Heart left ventricle (tissue), 16 donors: ENCODE measurements around the gene CCDC178. TPM values are rescaled to one million over a fixed set of nuclear protein-coding genes. Genes with fewer than 3 reads are reported as not detected.

Source experiments
- ATAC-seq, 4 donors: fragments of 200-7000 bp; cut with Tn5 transposase; one replicate each; pipeline ENCODE4 v1.9.1; 2020 to 2022; ENCODE audit warnings: moderate library complexity in 4 of 4, mild to moderate bottlenecking in 3 of 4, moderate number of reproducible peaks in 1 of 4
- DNase-seq, 5 donors: peaks; one replicate each; pipeline ENCODE4 v3.0.0-alpha.2; 2020
- H3K27ac ChIP-seq, 12 donors: fragments of 200-600 bp; sonication (generic) in 4 of 12; one replicate each; pipeline versions ENCODE4 v1.5.0 to v1.8.0; 2016 to 2022; ENCODE audit warnings: mild to moderate bottlenecking in 2 of 12
- H3K27me3 ChIP-seq, 9 donors: fragments of 200-600 bp; sonication (generic) in 2 of 9; one replicate each; pipeline versions ENCODE4 v1.5.1 to v1.8.0; 2016 to 2022; ENCODE audit warnings: mild to moderate bottlenecking in 3 of 9
- H3K36me3 ChIP-seq, 9 donors: fragments of 200-600 bp; sonication (generic) in 2 of 9; one replicate each; pipeline versions ENCODE4 v1.5.0 to v1.8.0; 2018 to 2022; ENCODE audit warnings: mild to moderate bottlenecking in 2 of 9
- H3K4me1 ChIP-seq, 12 donors: fragments of 200-600 bp; sonication (generic) in 4 of 12; one replicate each; pipeline versions ENCODE4 v1.5.0 to v1.8.0; 2016 to 2022; ENCODE audit warnings: mild to moderate bottlenecking in 3 of 12
- H3K4me3 ChIP-seq, 12 donors: fragments of 200-600 bp; sonication (generic) in 4 of 12; one replicate each; pipeline versions ENCODE4 v1.5.0 to v1.8.0; 2017 to 2022; ENCODE audit warnings: mild to moderate bottlenecking in 9 of 12, moderate library complexity in 4 of 12
- H3K9me3 ChIP-seq, 12 donors: fragments of 200-600 bp; sonication (generic) in 4 of 12; one replicate each; pipeline versions ENCODE4 v1.5.0 to v1.8.0; 2016 to 2022; ENCODE audit warnings: mild to moderate bottlenecking in 1 of 12
- CTCF ChIP-seq, 12 donors: fragments of 200-600 bp; sonication (generic) in 4 of 12; IDR thresholded peaks; one replicate each; pipeline versions ENCODE4 v1.5.0 to v1.8.0; 2018 to 2022; ENCODE audit warnings: antibody characterized with exemption in 12 of 12, mild to moderate bottlenecking in 5 of 12
- POLR2A ChIP-seq, 2 donors: fragments of 450-650 bp; IDR thresholded peaks; one replicate each; pipeline ENCODE4 v1.6.1; 2017; ENCODE audit warnings: antibody characterized with exemption in 2 of 2, mild to moderate bottlenecking in 2 of 2, moderate library complexity in 2 of 2
- WGBS, 4 donors: extraction: QIAGEN DNeasy Blood & Tissue Kit in 2 of 4; methylation state at CpG; one replicate each; pipeline versions ENCODE4 v1.1.5 to v1.1.7; 2013 to 2018; 5-methylcytosine and 5-hydroxymethylcytosine counted together
- intact Hi-C, 10 donors: fragments of 100-400 bp; cut with DNase I; formaldehyde crosslinking; loops; one replicate each; pipeline versions ENCODE4 v1.11.1 to v1.14.2; 2022
- polyA plus RNA-seq, 2 donors: library from polyadenylated mRNA; stranded (reverse); fragments of 200-250 nt; gene quantifications; one replicate each; pipeline ENCODE4 v1.2.3, GENCODE V29; 2013
- total RNA-seq, 9 donors: library from RNA; depleted of rRNA in 2 of 9; stranded (reverse); fragments of >200 nt in 2 of 9; fragmentation: NEBNext Ultra II Directional in 3 of 9; extraction: Animal tissue kit (Norgen Biotek cat#: 25700) in 3 of 9; gene quantifications; one replicate each; pipeline versions ENCODE4 v1.1.0 to v1.2.4, GENCODE V29; 2016 to 2023
- donor health status: ischemic (EF 13 %, LVEDD 7.1; RV severe dilation, severe dysfunction).
- donor health status: healthy with polysubstance abuse.
- donor health status: DM: no; HTN: yes; CAD: no.
- donor health status: DM: no; HTN: no; CAD: no.
- donor health status: ischemic (EF 25% LVEDD 6.9; RV normal size, moderate dysfunction).
- donor health status: ischemic (EF 25% LVEDD 5.7; RV mildly dilated, moderate dysfunction).
- donor health status: healthy.
- donor health status: DM: yes; HTN: yes; CAD: no.
- donor health status: ischemic (EF 35%, LVEDD 5.7; RV mildly dilated, moderate dysfunction).
- donor health status: nonischemic (EF 11% LVEDD 7.7; RV severe dilation, severe dysfunction).
- donor health status: DM: yes; HTN: yes; CAD: no.
- donor health status: PGD.
- donor health status: ischemic (EF 29% LVEDD 5.4; RV normal size, mild dysfunction).
- donor health status: nonischemic (EF 23%, LVEDD 6.1; RV moderate dilation, normal function).

Gene CCDC178
- total and polyA plus RNA-seq, 11 donors = 0.23 to 1.00 (median 0.41) TPM; not detected in 3

GRCh38 chr18:32906506-32907310 lies 533.8 kb downstream of the CCDC178 start:
- no peak overlapping the region for H3K27ac ChIP-seq
- DNase-seq (no peak), ATAC-seq (no peak)
- intact Hi-C loops = no loop called here
- whole genome bisulfite sequencing, 4 donors = 87 to 92% (median 91%) methylated on average over 10 of the region's 10 CpGs
- no peaks in the 10 kb centered on the region for H3K9me3 ChIP-seq
- H3K36me3 ChIP-seq = no peaks in the 10 kb centered on the region
- H3K4me3 ChIP-seq = no peak overlapping the region
- no peaks in the 10 kb centered on the region for H3K4me1 ChIP-seq
- no peaks in the 10 kb centered on the region for H3K27me3 ChIP-seq
- no peak for TF ChIP-seq CTCF (IDR thresholded peaks at IDR 0.05)
- TF ChIP-seq POLR2A (IDR thresholded peaks at IDR 0.05) = no peak

- no peak overlapping the region for H3K4me3 ChIP-seq
- no peak for DNase-seq
- no peaks in the 10 kb centered on the region for H3K36me3 ChIP-seq
- ATAC-seq = no peak
- no peaks in the 10 kb centered on the region for H3K27me3 ChIP-seq
- 85 to 94% (median 91%) methylated on average over 5 of the region's 5 CpGs for WGBS, 4 donors
- intact Hi-C loops = no loop called here
- no peaks in the 10 kb centered on the region for H3K4me1 ChIP-seq
- no peak overlapping the region for H3K27ac ChIP-seq
- H3K9me3 ChIP-seq = no peaks in the 10 kb centered on the region
- TF ChIP-seq POLR2A (IDR thresholded peaks at IDR 0.05) = no peak
- TF ChIP-seq CTCF (IDR thresholded peaks at IDR 0.05) = no peak
Measured at GRCh38 chr18:32905651-32906050, 534.9 kb downstream of the CCDC178 start.

GRCh38 chr18:32902568-32903330 lies 537.8 kb downstream of the CCDC178 start:
- H3K36me3 ChIP-seq = no peaks in the 10 kb centered on the region
- ATAC-seq = no peak
- no peak overlapping the region for H3K4me3 ChIP-seq
- DNase-seq = no peak
- H3K9me3 ChIP-seq = peaks cover 0 to 2% (median 0%) of the 10 kb centered on the region in 12 donors
- H3K27ac ChIP-seq = no peak overlapping the region
- no peaks in the 10 kb centered on the region for H3K27me3 ChIP-seq
- no peaks in the 10 kb centered on the region for H3K4me1 ChIP-seq
- WGBS, 4 donors = 71 to 79% (median 74%) methylated on average over 3 of the region's 3 CpGs
- intact Hi-C loops = no loop called here
- TF ChIP-seq POLR2A (IDR thresholded peaks at IDR 0.05) = no peak
- no peak for TF ChIP-seq CTCF (IDR thresholded peaks at IDR 0.05)

- DNase-seq (no peak), ATAC-seq (no peak)
- intact Hi-C loops = no loop called here
- Histone ChIP-seq H3K9me3 (peaks cover 0 to 17% (median 0%) of the 10 kb centered on the region in 12 donors), H3K27me3 (no peaks in the 10 kb centered on the region), H3K4me1 (no peaks in the 10 kb centered on the region), H3K27ac (no peak overlapping the region), H3K36me3 (no peaks in the 10 kb centered on the region), H3K4me3 (no peak overlapping the region)
- TF ChIP-seq POLR2A (IDR thresholded peaks at IDR 0.05) (no peak), CTCF (IDR thresholded peaks at IDR 0.05) (no peak)
- WGBS, 4 donors = 57 to 70% (median 69%) methylated on average over 3 of the region's 3 CpGs
Measured at GRCh38 chr18:32899819-32900218, 540.7 kb downstream of the CCDC178 start.
